Measurements from ENCODE around the gene EZH1. TPM values are rescaled to one million over a fixed set of nuclear protein-coding genes. Genes with fewer than 3 reads are reported as not detected.

Gene EZH1
- total RNA-seq, 1 experiment from 2014 or later, result 17.7 TPM

DNA sequence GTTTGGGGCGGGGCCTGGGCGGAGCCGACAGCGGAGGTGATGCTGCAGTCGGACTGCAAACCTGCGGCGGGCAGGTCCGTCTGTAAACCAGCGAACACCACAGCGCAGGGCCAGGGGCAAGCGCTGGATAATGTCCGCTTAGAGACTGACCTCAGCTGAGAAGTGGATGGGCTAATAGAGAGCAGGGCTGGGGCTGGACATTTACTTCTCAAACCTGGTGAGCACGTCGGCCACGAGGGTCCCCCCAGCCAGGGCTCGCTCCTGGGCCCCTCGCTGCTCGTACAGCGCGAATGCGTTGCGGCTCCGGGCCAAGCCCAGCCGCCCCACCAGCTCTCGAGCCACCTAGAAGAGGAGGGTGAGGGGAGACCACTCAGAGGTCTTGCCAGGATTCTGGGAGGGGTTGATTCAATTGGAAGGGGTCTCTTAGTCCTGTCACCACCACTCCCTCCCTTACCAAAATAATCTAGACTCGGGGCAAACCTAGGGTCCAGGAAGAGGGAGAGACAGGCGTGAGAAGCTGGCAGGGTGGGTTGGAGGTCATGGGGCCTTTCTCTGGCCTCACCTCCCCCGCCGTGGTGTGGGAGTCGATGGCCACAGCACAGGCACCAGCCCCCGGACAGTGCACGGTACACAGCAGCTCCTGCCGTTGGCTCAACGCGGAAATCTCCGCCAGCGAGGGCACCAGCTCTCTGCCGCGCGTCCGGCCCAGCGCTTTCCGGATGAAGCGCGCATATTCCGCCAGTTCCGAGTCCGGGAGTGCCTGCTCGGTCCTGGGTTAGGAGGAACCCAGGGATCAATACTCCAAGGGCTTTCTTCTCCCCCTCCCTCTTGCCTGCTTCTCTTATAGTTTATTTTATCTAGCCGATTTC lies 73.8 kb downstream of the EZH1 start:
- Histone ChIP-seq H3K4me1 (ENCODE audit: control insufficient read depth, insufficient read depth, low read length) (peaks cover 23% of the 10 kb centered on the region), H3K9me3 (ENCODE audit: control insufficient read depth, insufficient read depth, low read depth, low read length) (no peaks in the 10 kb centered on the region), H3K27ac (ENCODE audit: low read length) (no peak overlapping the region), H3K36me3 (ENCODE audit: control insufficient read depth, insufficient read depth, low read length) (no peaks in the 10 kb centered on the region; the same call in 1 of the 2 replicates), H3K27me3 (ENCODE audit: control insufficient read depth, insufficient read depth, low read length) (no peaks in the 10 kb centered on the region), H3K4me3 (ENCODE audit: low read depth in 2 of 2, low read length in 2 of 2) (no peak overlapping the region)
- TF ChIP-seq, protein P1, sequence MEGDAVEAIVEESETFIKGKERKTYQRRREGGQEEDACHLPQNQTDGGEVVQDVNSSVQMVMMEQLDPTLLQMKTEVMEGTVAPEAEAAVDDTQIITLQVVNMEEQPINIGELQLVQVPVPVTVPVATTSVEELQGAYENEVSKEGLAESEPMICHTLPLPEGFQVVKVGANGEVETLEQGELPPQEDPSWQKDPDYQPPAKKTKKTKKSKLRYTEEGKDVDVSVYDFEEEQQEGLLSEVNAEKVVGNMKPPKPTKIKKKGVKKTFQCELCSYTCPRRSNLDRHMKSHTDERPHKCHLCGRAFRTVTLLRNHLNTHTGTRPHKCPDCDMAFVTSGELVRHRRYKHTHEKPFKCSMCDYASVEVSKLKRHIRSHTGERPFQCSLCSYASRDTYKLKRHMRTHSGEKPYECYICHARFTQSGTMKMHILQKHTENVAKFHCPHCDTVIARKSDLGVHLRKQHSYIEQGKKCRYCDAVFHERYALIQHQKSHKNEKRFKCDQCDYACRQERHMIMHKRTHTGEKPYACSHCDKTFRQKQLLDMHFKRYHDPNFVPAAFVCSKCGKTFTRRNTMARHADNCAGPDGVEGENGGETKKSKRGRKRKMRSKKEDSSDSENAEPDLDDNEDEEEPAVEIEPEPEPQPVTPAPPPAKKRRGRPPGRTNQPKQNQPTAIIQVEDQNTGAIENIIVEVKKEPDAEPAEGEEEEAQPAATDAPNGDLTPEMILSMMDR (IDR thresholded peaks at IDR 0.05), result no peak
- no peak for TF ChIP-seq POLR2AphosphoS5 (IDR thresholded peaks at IDR 0.05; ENCODE audit: low read depth, low read length)
- TF ChIP-seq, protein P2, sequence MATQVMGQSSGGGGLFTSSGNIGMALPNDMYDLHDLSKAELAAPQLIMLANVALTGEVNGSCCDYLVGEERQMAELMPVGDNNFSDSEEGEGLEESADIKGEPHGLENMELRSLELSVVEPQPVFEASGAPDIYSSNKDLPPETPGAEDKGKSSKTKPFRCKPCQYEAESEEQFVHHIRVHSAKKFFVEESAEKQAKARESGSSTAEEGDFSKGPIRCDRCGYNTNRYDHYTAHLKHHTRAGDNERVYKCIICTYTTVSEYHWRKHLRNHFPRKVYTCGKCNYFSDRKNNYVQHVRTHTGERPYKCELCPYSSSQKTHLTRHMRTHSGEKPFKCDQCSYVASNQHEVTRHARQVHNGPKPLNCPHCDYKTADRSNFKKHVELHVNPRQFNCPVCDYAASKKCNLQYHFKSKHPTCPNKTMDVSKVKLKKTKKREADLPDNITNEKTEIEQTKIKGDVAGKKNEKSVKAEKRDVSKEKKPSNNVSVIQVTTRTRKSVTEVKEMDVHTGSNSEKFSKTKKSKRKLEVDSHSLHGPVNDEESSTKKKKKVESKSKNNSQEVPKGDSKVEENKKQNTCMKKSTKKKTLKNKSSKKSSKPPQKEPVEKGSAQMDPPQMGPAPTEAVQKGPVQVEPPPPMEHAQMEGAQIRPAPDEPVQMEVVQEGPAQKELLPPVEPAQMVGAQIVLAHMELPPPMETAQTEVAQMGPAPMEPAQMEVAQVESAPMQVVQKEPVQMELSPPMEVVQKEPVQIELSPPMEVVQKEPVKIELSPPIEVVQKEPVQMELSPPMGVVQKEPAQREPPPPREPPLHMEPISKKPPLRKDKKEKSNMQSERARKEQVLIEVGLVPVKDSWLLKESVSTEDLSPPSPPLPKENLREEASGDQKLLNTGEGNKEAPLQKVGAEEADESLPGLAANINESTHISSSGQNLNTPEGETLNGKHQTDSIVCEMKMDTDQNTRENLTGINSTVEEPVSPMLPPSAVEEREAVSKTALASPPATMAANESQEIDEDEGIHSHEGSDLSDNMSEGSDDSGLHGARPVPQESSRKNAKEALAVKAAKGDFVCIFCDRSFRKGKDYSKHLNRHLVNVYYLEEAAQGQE (IDR thresholded peaks at IDR 0.05; ENCODE audit: insufficient read depth in 1 of 2, low read depth in 2 of 2, low read length in 1 of 2), result no peak
- no peak for TF ChIP-seq SIN3A (IDR thresholded peaks at IDR 0.05; ENCODE audit: borderline replicate concordance, insufficient read depth, low read depth, low read length)
- TF ChIP-seq TCF7L2 (IDR thresholded peaks at IDR 0.05; ENCODE audit: low read depth, low read length), result no peak
- intact Hi-C loops (cut with micrococcal nuclease; ENCODE audit: unreplicated experiment), result no loop called here
- DNase-seq (ENCODE audit: low read depth, low spot score) (no peak), ATAC-seq (no peak)
- ChIA-PET CTCF (no interaction called here), POLR2A (interaction anchor here (0.5 to 0.9 kb wide), 3 partner anchors 9 to 738 kb away, joined by 3 to 8 read pairs (median 6); no protein-coding TSS in a partner anchor)
- in situ Hi-C loops (cut with HindIII; ENCODE audit: low pct_unique_long_range_greater_than_20kb, low sequenced_read_pairs), result no loop called here
- BruUV-seq (replicated peaks), result TSS peak; percentile 42

DNA sequence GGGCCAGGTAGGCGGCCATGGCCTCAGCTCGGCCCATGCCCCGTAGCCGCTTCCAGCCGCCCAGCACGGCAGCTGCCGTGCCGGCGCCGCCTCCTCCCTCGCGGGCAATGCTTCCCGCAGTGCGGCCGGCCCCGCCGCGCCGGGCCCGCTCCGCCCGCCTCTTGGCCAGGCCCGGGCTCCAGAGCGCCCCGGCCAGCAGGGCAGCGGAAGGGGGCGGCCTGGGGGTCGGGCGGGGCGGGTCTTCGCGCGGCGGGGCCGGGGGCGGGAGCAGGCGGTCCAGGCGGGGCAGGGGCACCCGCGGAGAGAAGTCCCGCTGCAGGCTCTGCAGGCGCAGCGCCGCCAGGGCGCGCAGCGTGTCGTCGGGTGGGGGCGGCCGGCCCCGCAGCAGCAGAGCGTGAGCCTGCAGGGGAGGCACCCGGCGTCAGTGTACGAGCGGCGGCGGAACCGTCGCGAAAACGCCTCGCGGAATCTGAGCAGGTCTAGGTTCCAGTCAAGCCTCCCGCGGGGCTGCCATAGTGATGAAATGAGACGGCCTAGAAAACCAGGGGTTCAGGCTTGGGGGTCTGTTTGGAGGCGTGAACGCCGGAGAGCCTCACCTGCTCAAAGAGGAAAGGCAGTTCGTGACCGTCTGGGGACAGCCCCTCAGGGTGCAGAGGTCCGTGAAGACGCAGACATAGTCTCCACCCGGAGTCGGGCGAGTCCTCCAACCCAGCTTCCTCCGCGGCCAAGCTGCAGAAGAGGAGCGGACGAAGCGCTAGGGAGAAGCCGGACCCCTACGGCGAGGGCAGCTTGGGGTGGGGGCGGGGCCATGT lies 74.7 kb downstream of the EZH1 start:
- Histone ChIP-seq H3K4me3 (ENCODE audit: low read depth in 2 of 2, low read length in 2 of 2) (no peak overlapping the region), H3K9me3 (ENCODE audit: control insufficient read depth, insufficient read depth, low read depth, low read length) (no peaks in the 10 kb centered on the region), H3K27ac (ENCODE audit: low read length) (no peak overlapping the region), H3K27me3 (ENCODE audit: control insufficient read depth, insufficient read depth, low read length) (no peaks in the 10 kb centered on the region), H3K4me1 (ENCODE audit: control insufficient read depth, insufficient read depth, low read length) (peaks cover 23% of the 10 kb centered on the region), H3K36me3 (ENCODE audit: control insufficient read depth, insufficient read depth, low read length) (no peaks in the 10 kb centered on the region; the same call in 1 of the 2 replicates)
- in situ Hi-C loops (cut with HindIII; ENCODE audit: low pct_unique_long_range_greater_than_20kb, low sequenced_read_pairs), result no loop called here
- no TSS peak for BruUV-seq (replicated peaks)
- DNase-seq (ENCODE audit: low read depth, low spot score), result no peak
- POLR2A ChIA-PET, result interaction anchor here (0.6 kb wide), 1 partner anchor 65 kb away, joined by 6 read pairs; no protein-coding TSS in a partner anchor
- intact Hi-C loops (cut with micrococcal nuclease; ENCODE audit: unreplicated experiment), result no loop called here
- CTCF ChIA-PET, result no interaction called here
- no peak for ATAC-seq
- no peak for TF ChIP-seq TCF7L2 (IDR thresholded peaks at IDR 0.05; ENCODE audit: low read depth, low read length)
- no peak for TF ChIP-seq POLR2AphosphoS5 (IDR thresholded peaks at IDR 0.05; ENCODE audit: low read depth, low read length)
